SKM-1 (cell line): ENCODE data around the gene TPM1.

Experiments
- DNase-seq: peaks from one replicate; lab custom pipeline; 2025; ENCODE audit not compliant: unreplicated experiment; lab: John Stamatoyannopoulos, UW

Gene TPM1

DNA sequence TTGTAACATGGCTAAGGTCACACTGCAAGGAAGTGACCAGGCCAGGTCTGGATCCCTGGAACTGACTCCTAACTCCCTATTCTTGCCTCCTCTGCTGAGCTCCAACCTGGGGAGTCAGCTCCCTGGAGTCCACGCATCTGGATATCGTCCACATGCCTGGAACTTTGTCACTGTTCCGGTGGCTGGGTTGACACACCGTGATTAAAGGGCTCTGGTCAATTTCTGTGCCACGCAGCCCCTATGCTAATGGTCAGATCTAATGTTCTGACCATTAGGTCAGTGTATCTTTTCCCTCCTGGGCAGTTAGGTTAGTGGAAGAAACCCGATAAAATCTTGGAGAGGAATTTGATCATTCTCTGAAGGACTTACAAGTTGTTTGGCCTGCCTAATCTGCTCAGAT lies 1.6 kb upstream of the TPM1 start:
- DNase-seq: no peak

DNA sequence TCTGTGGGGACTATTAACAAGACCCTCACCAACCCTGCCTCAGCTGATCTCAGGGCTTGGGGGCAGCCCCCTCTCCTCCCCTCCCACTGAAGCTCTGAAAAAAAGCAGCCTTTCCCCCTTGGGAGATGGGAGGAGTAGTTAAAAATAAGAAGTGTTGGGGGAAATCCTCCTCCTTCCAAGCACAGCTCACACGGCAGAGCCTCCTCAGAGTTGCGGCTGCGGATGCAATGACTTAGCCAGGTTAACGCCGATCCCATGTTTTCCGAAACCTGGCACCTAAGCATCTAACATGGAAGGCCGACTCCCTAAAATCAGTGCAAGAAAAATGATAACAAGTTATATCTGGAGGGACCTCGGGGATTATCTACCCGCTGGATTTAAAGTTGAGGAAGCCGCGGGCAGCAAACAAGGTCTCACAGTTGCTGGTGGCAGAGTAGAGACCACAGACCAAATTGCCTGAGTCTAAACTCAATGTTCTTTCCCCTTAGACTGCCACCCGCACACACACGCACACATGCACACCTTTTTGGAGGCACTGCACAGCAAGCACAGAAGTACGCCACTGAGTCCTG lies 1.1 kb upstream of the TPM1 start:
- no peak for DNase-seq

DNA sequence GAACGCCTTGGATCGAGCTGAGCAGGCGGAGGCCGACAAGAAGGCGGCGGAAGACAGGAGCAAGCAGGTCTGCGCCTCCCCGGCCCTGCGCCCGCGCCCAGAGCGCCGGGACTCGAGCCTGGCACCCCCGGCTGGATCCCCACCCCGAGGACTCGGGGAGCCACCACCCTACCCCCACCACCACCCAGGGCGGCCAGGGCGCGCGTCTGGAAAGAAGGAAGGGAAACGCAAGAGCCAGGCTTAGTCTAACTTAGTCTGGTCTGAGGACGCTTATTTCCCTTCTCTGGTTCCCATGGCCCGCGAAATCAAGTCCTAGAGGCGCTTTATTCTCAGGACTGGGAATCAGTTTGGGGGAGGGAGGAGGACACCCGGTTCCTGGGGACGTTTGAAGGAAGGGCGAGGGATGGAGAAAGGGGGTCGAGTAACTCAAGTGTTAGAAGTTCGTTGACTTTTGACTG lies 359 bp downstream of the TPM1 start:
- no peak for DNase-seq

- no peak for DNase-seq
Measured at GRCh38 chr15:63043335-63044076, 959 bp downstream of the TPM1 start.

DNA sequence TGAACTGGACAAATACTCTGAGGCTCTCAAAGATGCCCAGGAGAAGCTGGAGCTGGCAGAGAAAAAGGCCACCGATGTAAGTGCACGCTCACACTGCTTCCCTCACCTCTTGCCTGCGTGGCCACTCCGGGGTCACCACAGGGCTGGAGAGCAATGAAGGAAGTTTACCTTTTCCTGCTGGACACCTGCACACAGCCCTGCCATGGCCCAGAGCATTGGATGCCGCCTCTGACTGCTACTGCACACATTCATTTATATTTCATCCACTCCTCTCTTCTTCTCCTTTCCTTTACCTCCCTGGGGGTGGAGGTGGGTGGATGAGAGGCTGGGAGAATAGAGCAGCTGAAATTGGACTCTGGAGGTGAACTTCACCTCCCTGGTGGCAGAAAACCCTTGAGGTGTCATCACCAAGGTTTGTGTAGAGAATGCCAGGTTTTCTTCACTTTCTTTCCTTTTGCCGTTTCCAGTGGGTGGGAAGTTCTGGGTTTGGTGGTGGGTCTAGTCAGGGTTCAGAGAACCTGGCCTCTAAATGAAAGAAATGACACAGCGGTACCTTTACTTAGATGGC lies 1.6 kb downstream of the TPM1 start:
- no peak for DNase-seq

DNA sequence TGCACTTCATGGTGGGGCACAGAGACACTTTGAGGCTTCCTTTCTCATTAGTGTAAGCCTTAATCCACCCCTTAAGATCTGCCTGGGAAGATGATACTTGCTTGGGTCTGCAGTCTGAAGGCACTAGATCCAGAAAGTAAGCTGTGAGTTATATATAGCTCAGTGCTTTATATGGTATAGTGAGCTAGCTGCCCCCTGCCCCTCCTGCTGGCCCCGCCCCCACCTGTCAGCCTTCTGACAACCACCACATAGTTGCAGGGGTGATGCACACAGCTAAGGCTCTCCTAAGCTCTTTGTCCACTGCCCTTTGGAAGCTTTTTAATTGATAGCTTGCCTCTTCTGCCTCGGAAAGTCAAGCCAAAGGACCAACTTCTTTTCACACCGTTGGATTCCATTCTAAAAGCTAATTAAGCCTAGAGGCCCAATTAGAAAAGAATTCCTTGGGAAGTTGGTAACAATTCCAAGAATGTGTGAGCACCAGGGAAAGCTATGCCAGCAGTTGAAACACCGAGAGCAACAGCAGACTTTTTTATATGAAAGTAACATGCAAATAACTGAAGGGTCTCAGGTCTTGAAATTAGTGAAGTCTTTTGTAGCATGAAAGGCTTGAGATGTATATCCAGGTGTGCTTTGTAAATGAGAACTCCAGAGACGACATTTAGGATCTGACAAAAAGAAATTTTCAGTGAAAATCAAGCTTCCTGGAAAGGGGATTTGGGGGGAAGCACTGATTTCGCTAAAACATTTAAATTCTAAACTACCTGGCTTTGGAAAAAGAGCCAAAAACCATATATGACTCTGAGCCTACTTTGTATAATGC lies 2.3 kb downstream of the TPM1 start:
- DNase-seq: no peak

DNA sequence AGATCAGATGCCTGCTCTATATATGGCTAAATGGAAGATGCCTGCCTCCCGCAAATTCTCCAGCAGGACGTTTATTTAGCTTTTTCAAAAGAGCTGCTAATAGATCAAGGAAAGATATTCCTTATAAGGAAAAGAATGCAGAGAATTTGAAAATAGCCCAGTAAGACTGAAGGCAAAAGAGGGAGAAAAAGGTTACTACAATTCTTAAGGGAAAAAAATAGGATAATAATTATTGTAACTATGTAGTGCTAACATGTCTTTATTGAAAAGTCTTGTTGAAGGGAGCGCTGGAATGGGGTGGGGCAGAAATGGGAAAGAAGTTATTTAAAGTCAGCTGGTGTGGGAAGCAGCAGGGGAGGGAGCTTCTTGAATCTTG lies 2.9 kb downstream of the TPM1 start:
- DNase-seq: no peak

GRCh38 chr15:63045879-63046278 lies 3.3 kb downstream of the TPM1 start:
- no peak for DNase-seq

DNA sequence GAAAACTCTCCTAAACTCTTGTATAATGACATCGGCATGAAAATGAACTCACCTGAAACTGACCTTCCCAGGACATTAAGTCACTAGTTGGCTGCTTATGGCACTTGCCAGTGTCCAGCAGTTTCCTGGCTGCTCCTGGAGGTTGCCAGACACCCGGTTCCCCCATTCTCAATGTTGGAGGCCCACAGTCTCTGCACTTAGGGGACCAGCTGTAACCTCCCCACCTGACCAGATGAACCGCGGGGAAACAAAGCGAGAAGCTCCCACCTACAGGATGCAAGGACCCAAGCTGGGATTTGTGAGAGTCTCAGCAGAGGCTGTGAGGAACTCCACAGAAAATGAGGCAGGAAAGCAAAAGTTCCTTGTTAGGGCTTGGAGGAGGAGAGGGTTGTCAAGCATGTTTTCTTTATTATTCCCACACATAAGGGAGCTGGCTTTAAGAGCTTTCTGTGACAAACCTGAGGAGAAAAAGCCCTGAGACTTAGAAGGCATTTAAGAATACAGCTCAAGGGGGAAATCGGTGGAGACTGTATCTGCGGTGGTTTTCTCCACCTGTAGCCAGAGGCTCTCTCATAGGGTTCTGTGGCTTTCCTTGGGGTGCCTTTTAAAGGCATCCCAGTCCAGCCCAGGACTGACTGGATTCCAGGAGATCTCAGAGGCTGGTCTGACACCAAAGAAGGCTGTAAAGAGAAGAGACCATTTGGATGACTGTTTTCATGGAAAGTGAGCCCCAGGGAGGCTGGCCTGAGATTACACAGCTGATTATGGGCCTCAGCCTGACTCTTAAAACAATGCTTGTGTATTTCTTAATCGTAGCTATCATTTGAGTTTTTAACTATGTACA lies 4.6 kb downstream of the TPM1 start:
- DNase-seq: no peak

DNA sequence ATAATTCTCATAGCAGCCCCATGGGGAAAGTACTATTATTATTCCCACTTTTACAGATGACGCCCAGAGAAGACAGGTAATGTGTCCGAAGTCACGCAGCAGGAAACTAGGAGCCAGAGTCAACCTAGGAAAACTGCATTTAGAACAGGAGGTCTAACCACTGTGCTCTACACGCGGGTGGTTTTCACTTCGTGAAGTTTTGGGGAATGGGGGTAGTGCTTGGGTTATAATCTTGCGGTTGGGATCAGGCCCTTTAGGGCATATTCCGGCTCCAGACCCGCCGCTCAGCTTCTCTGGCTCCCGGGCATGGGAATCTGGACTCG lies 5.2 kb downstream of the TPM1 start:
- DNase-seq: no peak

- DNase-seq: peak; percentile 63
Measured at GRCh38 chr15:63048115-63048775, 5.7 kb downstream of the TPM1 start.

DNA sequence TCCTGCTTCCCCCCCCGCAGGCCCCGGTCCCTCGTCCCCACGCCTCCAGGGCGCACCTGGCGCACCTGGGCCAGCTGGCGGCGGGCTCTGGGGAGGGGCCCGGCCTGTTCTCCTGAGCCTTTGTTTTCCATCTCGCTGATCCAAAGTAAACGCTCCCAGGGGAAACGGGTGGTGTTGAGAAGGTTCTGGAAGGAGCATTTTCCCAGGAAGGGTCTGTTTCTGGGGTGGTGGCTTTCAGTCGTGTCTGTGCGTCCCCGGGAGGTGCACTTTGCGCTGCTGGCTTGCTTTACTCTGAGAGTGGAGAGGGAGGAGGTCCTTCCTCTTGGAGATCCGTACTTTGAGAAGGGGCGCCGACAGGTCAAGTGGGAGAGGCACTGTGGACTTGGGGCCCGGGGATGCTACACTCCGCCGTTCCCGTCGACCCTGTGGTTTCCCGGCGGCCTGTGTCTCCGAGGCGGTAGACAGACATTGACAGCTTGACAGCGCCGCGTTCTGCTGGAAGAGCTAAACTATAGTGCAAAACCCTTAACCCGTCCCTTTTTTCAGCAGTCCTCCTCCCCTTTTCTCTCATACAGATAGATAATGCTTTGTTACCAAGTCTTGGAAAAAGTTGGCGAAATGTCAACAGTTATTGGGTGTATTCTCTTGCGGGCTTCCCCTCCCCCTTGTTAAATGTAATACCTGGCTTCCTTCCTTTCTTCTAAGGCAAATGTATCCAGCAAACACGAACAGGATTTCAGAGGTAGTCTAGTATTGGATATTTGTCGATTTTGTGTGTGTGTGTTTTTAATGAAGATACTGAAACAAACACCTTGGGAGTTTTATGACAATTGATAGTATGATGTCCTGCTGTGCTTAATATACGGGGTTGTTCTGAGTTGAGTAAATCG lies 6.5 kb downstream of the TPM1 start:
- peak; percentile 44 for DNase-seq

- no peak for DNase-seq
Measured at GRCh38 chr15:63049783-63050371, 7.3 kb downstream of the TPM1 start.

- DNase-seq: no peak
Measured at GRCh38 chr15:63050731-63051155, 8.2 kb downstream of the TPM1 start.

GRCh38 chr15:63051156-63052066 lies 8.9 kb downstream of the TPM1 start:
- DNase-seq: no peak

GRCh38 chr15:63052077-63052841 lies 9.7 kb downstream of the TPM1 start:
- DNase-seq: no peak

GRCh38 chr15:63052961-63053698 lies 10.6 kb downstream of the TPM1 start:
- no peak for DNase-seq
